CD4-positive, alpha-beta T cell treated with Interleukin-10 for 1 hour (primary cell): ENCODE measurements around the gene USP22.

Source experiments
- DNase-seq: peaks from one replicate; pipeline ENCODE4 v3.0.0-alpha.2; 2020

Gene USP22

GRCh38 chr17:21018894-21019293 lies 23.9 kb downstream of the USP22 start:
- no peak for DNase-seq

GRCh38 chr17:21017861-21018260 lies 24.9 kb downstream of the USP22 start:
- DNase-seq, result no peak

GRCh38 chr17:21017256-21017655 lies 25.6 kb downstream of the USP22 start:
- DNase-seq, result no peak

- no peak for DNase-seq
Measured at GRCh38 chr17:21016826-21017225, 26.0 kb downstream of the USP22 start.

GRCh38 chr17:21015564-21015963 lies 27.2 kb downstream of the USP22 start:
- DNase-seq, result no peak

GRCh38 chr17:21014498-21014897 lies 28.3 kb downstream of the USP22 start:
- DNase-seq, result no peak

GRCh38 chr17:21013983-21014382 lies 28.8 kb downstream of the USP22 start:
- DNase-seq, result no peak

- DNase-seq, result no peak
Measured at GRCh38 chr17:21012736-21013135, 30.1 kb downstream of the USP22 start.

GRCh38 chr17:21010705-21011596 lies 31.9 kb downstream of the USP22 start:
- DNase-seq, result no peak

GRCh38 chr17:21008992-21009671 lies 33.7 kb downstream of the USP22 start:
- DNase-seq, result no peak

- no peak for DNase-seq
Measured at GRCh38 chr17:21008160-21008915, 34.5 kb downstream of the USP22 start.

GRCh38 chr17:21007646-21008045 lies 35.2 kb downstream of the USP22 start:
- no peak for DNase-seq

- DNase-seq, result no peak
Measured at GRCh38 chr17:21005803-21006202, 37.0 kb downstream of the USP22 start.

- DNase-seq, result no peak
Measured at GRCh38 chr17:21005367-21005766, 37.4 kb downstream of the USP22 start.

- DNase-seq, result no peak
Measured at GRCh38 chr17:21004016-21004930, 38.5 kb downstream of the USP22 start.

- DNase-seq, result no peak
Measured at GRCh38 chr17:21003007-21003621, 39.7 kb downstream of the USP22 start.

GRCh38 chr17:21002309-21003006 lies 40.4 kb downstream of the USP22 start:
- DNase-seq, result no peak

- no peak for DNase-seq
Measured at GRCh38 chr17:21001813-21002221, 41.0 kb downstream of the USP22 start.

- no peak for DNase-seq
Measured at GRCh38 chr17:21001111-21001812, 41.5 kb downstream of the USP22 start.

GRCh38 chr17:20999841-21000532 lies 42.8 kb downstream of the USP22 start:
- DNase-seq, result no peak
